T-helper 2 cell treated with Interferon-gamma antibody and Interleukin-4, amounts not matched to agents 5 μg/mL and 100 μg/mL, for 36 hours (primary cell): Measurements from ENCODE around the gene MAST4.

Source experiments
- DNase-seq: peaks from one replicate; pipeline ENCODE4 v3.0.0; 2021; ENCODE audit warnings: low spot score
- H3K27ac Mint-ChIP-seq: one replicate; pipeline ENCODE4 v1.8.0; 2021; ENCODE audit warnings: mild to moderate bottlenecking, mixed read lengths
- H3K27me3 Mint-ChIP-seq: one replicate; pipeline ENCODE4 v1.8.0; 2021; ENCODE audit warnings: low read depth, mixed read lengths
- H3K36me3 Mint-ChIP-seq: one replicate; pipeline ENCODE4 v1.8.0; 2021; ENCODE audit warnings: low read depth, mixed read lengths
- H3K4me1 Mint-ChIP-seq: one replicate; pipeline ENCODE4 v1.8.0; 2021; ENCODE audit warnings: low read depth, mixed read lengths
- H3K4me3 Mint-ChIP-seq: one replicate; pipeline ENCODE4 v1.8.0; 2022; ENCODE audit warnings: mild to moderate bottlenecking, moderate library complexity, mixed read lengths
- H3K9me3 Mint-ChIP-seq: one replicate; pipeline ENCODE4 v1.8.0; 2021; ENCODE audit warnings: mixed read lengths

MAST4 gene

GRCh38 chr5:67190861-67191260 is 594.7 kb downstream of the MAST4 start:
- Mint-ChIP-seq H3K9me3 (peaks cover 9% of the 10 kb centered on the region), H3K27ac (no peak overlapping the region), H3K4me3 (no peak overlapping the region), H3K4me1 (peaks cover 53% of the 10 kb centered on the region), H3K36me3 (peaks cover 12% of the 10 kb centered on the region), H3K27me3 (no peaks in the 10 kb centered on the region)
- DNase-seq = no peak

DNA sequence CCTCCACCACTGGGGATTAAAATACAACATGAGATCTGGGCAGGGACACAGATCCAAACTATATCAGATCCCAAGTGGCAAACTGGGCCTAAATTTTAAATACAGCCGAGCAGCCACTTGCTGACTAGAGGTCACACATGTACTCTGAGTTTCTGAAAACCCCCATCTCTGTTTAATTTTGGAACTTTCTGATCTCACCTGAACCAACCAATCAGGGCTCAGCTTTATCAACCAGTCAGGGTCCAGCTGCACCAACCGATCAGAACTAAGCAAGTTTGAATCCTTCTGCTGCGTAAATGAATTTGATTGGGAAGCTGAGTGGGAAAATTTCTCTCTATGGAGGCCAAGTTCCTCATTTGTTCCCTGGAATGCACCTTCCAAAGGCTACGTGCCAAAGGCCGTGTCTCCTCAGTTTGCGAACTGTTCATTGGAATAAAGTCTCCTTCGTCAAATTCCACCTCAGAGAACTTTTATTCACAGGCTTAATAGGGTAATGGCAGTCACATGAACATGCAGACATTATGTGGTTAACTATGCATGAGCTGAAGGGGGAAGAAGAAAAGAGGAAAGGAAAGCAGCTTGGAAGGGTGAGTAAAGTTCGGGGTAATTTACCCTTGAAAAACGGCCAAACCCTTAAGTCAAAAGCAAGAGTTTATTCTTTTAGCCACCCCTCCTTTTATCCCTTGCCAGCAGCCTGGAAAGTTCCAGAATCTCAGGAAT is 596.7 kb downstream of the MAST4 start:
- no peak for DNase-seq
- Mint-ChIP-seq H3K27me3 (no peaks in the 10 kb centered on the region), H3K4me1 (peaks cover 43% of the 10 kb centered on the region), H3K4me3 (no peak overlapping the region), H3K36me3 (peaks cover 12% of the 10 kb centered on the region), H3K9me3 (peaks cover 9% of the 10 kb centered on the region), H3K27ac (no peak overlapping the region)

DNA sequence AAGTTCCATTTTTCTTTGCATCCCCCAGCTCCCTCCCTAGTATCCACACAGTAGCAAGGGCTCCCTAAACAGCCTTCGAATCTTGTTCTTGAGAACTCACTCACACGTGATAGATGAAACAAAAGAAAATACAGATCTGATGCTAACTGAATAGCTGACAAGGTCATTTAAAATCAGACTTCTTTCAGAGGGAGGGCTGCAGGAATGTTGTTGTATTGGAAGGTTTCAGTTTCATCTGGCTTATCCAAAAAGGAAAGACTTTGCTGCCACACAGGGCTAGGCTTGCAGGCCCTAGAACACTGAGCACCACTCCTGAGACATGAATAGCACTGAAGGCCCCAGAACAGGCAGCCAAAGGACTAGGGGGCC is 597.2 kb downstream of the MAST4 start:
- H3K9me3 Mint-ChIP-seq = peaks cover 11% of the 10 kb centered on the region
- no peaks in the 10 kb centered on the region for H3K27me3 Mint-ChIP-seq
- H3K27ac Mint-ChIP-seq = no peak overlapping the region
- no peak overlapping the region for H3K4me3 Mint-ChIP-seq
- peaks cover 42% of the 10 kb centered on the region for H3K4me1 Mint-ChIP-seq
- DNase-seq = no peak
- peaks cover 13% of the 10 kb centered on the region for H3K36me3 Mint-ChIP-seq

- Mint-ChIP-seq H3K4me3 (no peak overlapping the region), H3K36me3 (peaks cover 17% of the 10 kb centered on the region), H3K27me3 (no peaks in the 10 kb centered on the region), H3K9me3 (peaks cover 19% of the 10 kb centered on the region), H3K4me1 (peaks cover 42% of the 10 kb centered on the region), H3K27ac (no peak overlapping the region)
- no peak for DNase-seq
Measured at GRCh38 chr5:67194166-67194565, 598.0 kb downstream of the MAST4 start.

DNA sequence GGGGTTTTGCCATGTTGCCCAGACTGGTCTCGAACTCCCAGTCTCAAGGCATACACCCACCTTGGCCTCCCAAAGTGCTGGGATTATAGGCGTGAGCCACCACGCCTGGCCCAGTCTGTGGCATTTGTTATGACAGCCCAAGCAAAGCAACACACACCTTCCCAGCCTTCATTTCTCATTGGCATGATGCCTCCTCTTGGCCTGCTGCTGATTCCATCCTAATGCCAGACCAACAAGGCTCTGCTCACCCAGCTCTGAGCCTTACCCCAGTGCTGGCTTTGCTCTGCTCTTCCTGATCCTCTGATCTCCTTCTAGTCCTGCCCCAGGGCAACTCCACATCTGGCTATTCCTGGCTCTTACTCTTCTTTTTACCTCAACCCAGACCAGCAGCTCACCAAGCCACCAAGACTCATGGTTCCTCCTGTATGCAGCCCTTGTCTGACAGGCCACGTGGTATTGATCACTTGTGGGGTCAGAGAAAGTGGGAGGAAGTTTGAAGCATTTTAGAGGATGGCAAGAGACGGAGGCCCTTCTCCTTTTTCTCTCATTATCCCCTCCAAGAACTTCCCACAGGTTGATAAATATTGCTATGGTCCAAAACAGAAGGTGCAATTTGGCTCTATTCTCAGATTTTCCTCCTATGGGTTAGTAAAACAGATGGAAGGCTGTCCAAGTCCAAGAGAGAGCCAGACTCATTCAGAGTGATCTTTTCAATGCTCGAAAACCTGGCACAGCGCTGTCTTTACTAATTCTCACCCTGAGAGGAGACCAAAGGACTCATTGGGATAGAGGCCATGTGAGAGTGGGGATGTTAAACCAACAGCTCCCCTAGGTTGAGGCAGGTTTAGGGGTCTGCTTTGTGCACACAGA is 599.4 kb downstream of the MAST4 start:
- Mint-ChIP-seq H3K36me3 (peaks cover 25% of the 10 kb centered on the region), H3K4me3 (no peak overlapping the region), H3K27me3 (no peaks in the 10 kb centered on the region), H3K9me3 (peaks cover 23% of the 10 kb centered on the region), H3K4me1 (peaks cover 44% of the 10 kb centered on the region), H3K27ac (peak overlapping the region; percentile 15)
- DNase-seq = no peak

- H3K4me1 Mint-ChIP-seq = peaks cover 46% of the 10 kb centered on the region
Measured at GRCh38 chr5:67196537-67197059, 600.4 kb downstream of the MAST4 start, which contains the start of gene CD180. CD180 (minus strand) TSS chr5:67196799; CDS start chr5:67196641, 158 bp downstream.

GRCh38 chr5:67197536-67197935 is 601.3 kb downstream of the MAST4 start:
- H3K4me3 Mint-ChIP-seq = no peak overlapping the region
- H3K27ac Mint-ChIP-seq = no peak overlapping the region
- no peaks in the 10 kb centered on the region for H3K27me3 Mint-ChIP-seq
- H3K9me3 Mint-ChIP-seq = peaks cover 23% of the 10 kb centered on the region
- H3K4me1 Mint-ChIP-seq = peaks cover 51% of the 10 kb centered on the region
- peaks cover 29% of the 10 kb centered on the region for H3K36me3 Mint-ChIP-seq
- DNase-seq = no peak

More at GRCh38 chr5:67196537-67197059, 600.4 kb downstream of the MAST4 start, which contains the start of gene CD180:
- DNase-seq = no peak
- Mint-ChIP-seq H3K27me3 (no peaks in the 10 kb centered on the region), H3K4me3 (no peak within 1 kb of the TSS), H3K9me3 (peaks cover 29% of the 10 kb centered on the region), H3K27ac (peak within 1 kb of the TSS; percentile 15), H3K36me3 (peaks cover 28% of the 10 kb centered on the region)

DNA sequence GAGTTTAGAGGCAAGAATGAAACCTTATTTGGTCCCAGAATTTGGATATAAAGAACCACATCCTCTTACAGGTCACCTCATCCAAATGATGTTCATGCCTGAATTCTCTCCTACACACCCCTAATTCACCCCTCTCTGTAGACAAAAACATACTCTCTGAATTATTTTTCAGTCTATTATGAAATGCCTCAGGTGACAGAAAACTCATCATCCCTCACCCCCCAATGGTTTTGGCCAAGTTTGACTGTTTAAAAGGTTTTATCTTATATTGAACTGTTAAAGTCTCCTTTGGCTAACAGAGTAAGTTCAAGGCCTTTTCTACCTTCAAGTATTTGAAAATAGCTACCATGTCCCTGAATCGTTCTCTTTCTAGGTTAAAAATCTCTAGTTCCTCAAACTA is 602.7 kb downstream of the MAST4 start:
- no peaks in the 10 kb centered on the region for H3K27me3 Mint-ChIP-seq
- peaks cover 23% of the 10 kb centered on the region for H3K9me3 Mint-ChIP-seq

GRCh38 chr5:67199859-67200258 is 603.7 kb downstream of the MAST4 start:
- peak overlapping the region; percentile 21 for H3K4me3 Mint-ChIP-seq
- H3K4me1 Mint-ChIP-seq = peaks cover 63% of the 10 kb centered on the region
- DNase-seq = no peak
- peaks cover 23% of the 10 kb centered on the region for H3K9me3 Mint-ChIP-seq
- H3K36me3 Mint-ChIP-seq = peaks cover 31% of the 10 kb centered on the region
- no peaks in the 10 kb centered on the region for H3K27me3 Mint-ChIP-seq
- peak overlapping the region; percentile 27 for H3K27ac Mint-ChIP-seq

More for the DNA sequence above, 602.7 kb downstream of the MAST4 start:
- Mint-ChIP-seq H3K27ac (peak overlapping the region; percentile 31), H3K4me3 (peak overlapping the region; percentile 32), H3K4me1 (peaks cover 59% of the 10 kb centered on the region), H3K36me3 (peaks cover 29% of the 10 kb centered on the region)
- no peak for DNase-seq

GRCh38 chr5:67200809-67201562 is 604.8 kb downstream of the MAST4 start:
- peak overlapping the region; percentile 17 for H3K27ac Mint-ChIP-seq

DNA sequence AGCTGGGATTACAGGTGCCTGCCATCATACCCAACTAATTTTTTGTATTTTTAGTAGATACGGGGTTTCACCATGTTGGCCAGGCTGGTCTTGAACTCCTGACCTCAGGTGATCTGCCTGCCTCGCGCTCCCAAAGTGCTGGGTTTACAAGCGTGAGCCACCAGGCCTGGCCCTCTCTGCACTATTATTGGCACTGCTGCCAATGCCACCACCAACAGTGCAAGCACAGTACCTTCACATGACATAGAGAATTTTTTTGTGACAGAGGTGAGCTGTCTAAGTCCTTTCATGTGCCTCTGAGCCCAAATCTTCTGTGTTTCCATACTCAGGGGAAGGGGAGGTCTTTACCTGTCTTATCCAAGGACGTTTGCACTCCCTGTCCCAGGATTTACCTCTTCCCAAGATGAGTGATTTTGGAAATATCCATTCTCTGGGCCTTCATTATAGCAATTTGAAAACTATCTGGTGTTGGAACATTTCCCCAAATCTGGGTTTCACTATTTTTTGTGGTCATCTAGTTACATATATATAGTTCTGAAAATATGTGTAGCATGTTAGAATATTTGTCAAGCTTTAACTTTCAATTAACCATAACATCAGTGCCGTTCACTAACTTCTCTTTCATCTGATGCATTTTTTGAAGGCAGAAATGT is 605.8 kb downstream of the MAST4 start:
- no peak for DNase-seq
- Mint-ChIP-seq H3K27ac (no peak overlapping the region), H3K4me1 (peaks cover 76% of the 10 kb centered on the region), H3K27me3 (no peaks in the 10 kb centered on the region), H3K36me3 (peaks cover 33% of the 10 kb centered on the region), H3K9me3 (peaks cover 29% of the 10 kb centered on the region), H3K4me3 (peak overlapping the region; percentile 21)

More at GRCh38 chr5:67200809-67201562, 604.8 kb downstream of the MAST4 start:
- peak overlapping the region; percentile 17 for H3K4me3 Mint-ChIP-seq
- H3K27me3 Mint-ChIP-seq = no peaks in the 10 kb centered on the region
- no peak for DNase-seq
- H3K36me3 Mint-ChIP-seq = peaks cover 33% of the 10 kb centered on the region
- H3K9me3 Mint-ChIP-seq = peaks cover 27% of the 10 kb centered on the region
- peaks cover 70% of the 10 kb centered on the region for H3K4me1 Mint-ChIP-seq

- DNase-seq = no peak
- H3K4me1 Mint-ChIP-seq = peaks cover 78% of the 10 kb centered on the region
- H3K36me3 Mint-ChIP-seq = peaks cover 34% of the 10 kb centered on the region
- H3K9me3 Mint-ChIP-seq = peaks cover 29% of the 10 kb centered on the region
- peak overlapping the region; percentile 36 for H3K4me3 Mint-ChIP-seq
- H3K27ac Mint-ChIP-seq = peak overlapping the region; percentile 64
- H3K27me3 Mint-ChIP-seq = no peaks in the 10 kb centered on the region
Measured at GRCh38 chr5:67202828-67203227, 606.6 kb downstream of the MAST4 start.

DNA sequence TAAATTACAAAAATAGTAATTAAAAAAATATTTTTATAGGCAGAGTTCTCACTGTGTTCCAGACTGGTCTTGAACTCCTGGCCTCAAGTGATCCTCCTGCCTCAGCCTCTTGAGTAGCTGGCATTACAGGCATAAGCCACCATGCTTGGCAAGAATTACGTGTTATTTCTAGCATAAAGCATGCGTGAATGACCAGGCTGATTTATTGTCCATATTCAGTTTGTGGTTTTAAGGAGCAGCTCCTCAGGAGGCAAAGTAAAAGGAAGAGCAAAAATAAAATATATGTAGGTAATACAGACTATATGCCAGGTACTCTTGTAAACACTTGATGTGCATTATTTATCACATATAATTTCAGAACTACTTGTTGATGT is 607.5 kb downstream of the MAST4 start:
- Mint-ChIP-seq H3K36me3 (peaks cover 33% of the 10 kb centered on the region), H3K27ac (peak overlapping the region; percentile 62), H3K4me1 (peaks cover 79% of the 10 kb centered on the region), H3K27me3 (no peaks in the 10 kb centered on the region), H3K4me3 (peak overlapping the region; percentile 68), H3K9me3 (peaks cover 24% of the 10 kb centered on the region)
- no peak for DNase-seq
